ENCODE measurements around the gene SPEM2.

Gene SPEM2

DNA sequence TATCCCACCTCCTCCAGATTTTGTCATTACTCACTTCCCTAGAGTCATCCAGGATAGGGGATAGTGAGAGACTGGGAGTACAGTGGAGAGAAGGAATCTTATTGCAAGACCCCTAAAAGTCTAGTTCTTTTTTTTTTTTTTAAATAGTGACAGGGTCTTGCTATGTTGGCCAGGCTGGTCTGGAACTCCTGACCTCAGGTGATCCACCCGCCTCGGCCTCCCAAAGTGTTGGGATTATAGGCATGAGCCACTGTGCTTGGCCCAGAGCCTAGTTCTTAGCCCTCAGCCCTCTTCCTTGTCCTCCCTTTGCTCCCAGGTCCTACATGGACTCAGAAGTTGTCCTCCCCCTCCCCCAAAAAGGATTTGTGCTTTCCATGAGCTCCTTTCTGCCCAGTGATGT is 16.7 kb downstream of the SPEM2 start:
- H3F3A ChIP-seq (ENCODE audit: insufficient read depth): no peaks in the 10 kb centered on the region
- no peaks in the 10 kb centered on the region for H3K9me2 ChIP-seq (replicated peaks; ENCODE audit: insufficient read depth, low read length)
- H2AFZ ChIP-seq (ENCODE audit: low read depth, low read length, severe bottlenecking): no peak overlapping the region
- no peaks in the 10 kb centered on the region for H3K9me3 ChIP-seq (ENCODE audit: insufficient read depth, low read length)
- TF ChIP-seq EZH2phosphoT487 (conservative IDR thresholded peaks at IDR 0.05; ENCODE audit: low read length): no peak
- TF ChIP-seq, protein P1, sequence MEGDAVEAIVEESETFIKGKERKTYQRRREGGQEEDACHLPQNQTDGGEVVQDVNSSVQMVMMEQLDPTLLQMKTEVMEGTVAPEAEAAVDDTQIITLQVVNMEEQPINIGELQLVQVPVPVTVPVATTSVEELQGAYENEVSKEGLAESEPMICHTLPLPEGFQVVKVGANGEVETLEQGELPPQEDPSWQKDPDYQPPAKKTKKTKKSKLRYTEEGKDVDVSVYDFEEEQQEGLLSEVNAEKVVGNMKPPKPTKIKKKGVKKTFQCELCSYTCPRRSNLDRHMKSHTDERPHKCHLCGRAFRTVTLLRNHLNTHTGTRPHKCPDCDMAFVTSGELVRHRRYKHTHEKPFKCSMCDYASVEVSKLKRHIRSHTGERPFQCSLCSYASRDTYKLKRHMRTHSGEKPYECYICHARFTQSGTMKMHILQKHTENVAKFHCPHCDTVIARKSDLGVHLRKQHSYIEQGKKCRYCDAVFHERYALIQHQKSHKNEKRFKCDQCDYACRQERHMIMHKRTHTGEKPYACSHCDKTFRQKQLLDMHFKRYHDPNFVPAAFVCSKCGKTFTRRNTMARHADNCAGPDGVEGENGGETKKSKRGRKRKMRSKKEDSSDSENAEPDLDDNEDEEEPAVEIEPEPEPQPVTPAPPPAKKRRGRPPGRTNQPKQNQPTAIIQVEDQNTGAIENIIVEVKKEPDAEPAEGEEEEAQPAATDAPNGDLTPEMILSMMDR (IDR thresholded peaks at IDR 0.05; ENCODE audit: insufficient read depth, low read length, poor library complexity, severe bottlenecking): no peak
- H3K27ac ChIP-seq (ENCODE audit: low read depth, low read length): no peak overlapping the region
- no peaks in the 10 kb centered on the region for H3K36me3 ChIP-seq (ENCODE audit: low read length)
- no peaks in the 10 kb centered on the region for H4K20me1 ChIP-seq (ENCODE audit: low read depth, low read length)
- H3K4me3 ChIP-seq (ENCODE audit: insufficient read depth, low read length, poor library complexity, severe bottlenecking): no peak overlapping the region
- no peaks in the 10 kb centered on the region for H3K27me3 ChIP-seq (ENCODE audit: low read length)
- H3K9ac ChIP-seq (ENCODE audit: low read length): no peak overlapping the region
- H3K4me2 ChIP-seq (ENCODE audit: low read depth, low read length, poor library complexity, severe bottlenecking): no peak overlapping the region
- H3K79me2 ChIP-seq (ENCODE audit: insufficient read depth, low read length): no peaks in the 10 kb centered on the region

DNA sequence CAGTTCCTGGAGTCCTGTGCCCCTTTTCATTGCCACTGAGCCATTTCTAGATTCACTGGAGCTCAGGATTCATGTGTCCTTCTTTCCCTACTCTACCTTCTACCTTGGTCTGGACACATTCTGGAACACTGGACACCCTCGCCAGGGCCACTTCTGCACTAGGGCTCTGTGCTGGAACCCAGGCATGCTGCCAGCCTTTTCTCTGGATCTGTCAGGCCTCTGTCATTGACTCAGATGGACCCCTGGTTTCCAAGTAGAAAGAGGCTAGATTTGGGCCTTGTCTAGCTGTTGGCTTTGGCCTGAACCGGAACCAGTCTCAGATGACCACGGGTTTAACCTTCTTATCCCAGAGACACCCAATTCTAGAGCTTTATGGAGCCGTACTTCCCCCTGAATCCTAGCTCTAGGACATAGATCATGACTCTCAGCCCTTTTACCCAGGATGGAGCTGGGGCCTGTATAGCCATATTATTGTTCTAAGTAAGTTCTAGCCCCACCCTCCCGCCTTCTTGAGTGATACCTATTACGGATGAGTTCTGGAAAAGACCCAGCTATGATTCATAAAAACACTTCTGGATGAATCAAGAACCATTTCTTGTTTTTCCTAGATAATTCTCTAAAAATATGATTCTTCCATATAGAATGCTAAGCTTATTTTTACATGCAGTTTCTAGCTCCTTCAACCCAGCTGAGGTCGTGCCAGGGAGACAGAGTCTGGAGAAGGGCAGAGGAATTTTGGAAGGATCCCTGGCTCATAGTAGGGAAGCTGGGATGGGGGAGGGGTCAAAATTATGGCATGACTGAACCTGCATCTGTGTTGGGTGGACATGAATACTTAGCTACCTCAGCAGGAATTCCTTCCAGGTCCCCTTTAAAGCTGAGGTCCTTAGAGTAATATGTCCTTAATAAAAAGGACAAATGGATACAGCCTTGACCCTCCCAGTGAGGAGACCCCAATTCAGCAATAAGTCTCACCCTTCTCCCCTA is 18.4 kb downstream of the SPEM2 start:
- Histone ChIP-seq H3K9ac (ENCODE audit: low read length) (no peak overlapping the region), H3K27ac (ENCODE audit: low read depth, low read length) (no peak overlapping the region), H3K9me3 (ENCODE audit: insufficient read depth, low read length) (no peaks in the 10 kb centered on the region), H3K36me3 (ENCODE audit: low read length) (no peaks in the 10 kb centered on the region), H3K27me3 (ENCODE audit: low read length) (no peaks in the 10 kb centered on the region), H3K79me2 (ENCODE audit: insufficient read depth, low read length) (no peaks in the 10 kb centered on the region), H3F3A (ENCODE audit: insufficient read depth) (no peaks in the 10 kb centered on the region), H4K20me1 (ENCODE audit: low read depth, low read length) (no peaks in the 10 kb centered on the region), H3K4me3 (ENCODE audit: insufficient read depth, low read length, poor library complexity, severe bottlenecking) (no peak overlapping the region), H3K9me2 (replicated peaks; ENCODE audit: insufficient read depth, low read length) (no peaks in the 10 kb centered on the region), H3K4me2 (ENCODE audit: low read depth, low read length, poor library complexity, severe bottlenecking) (no peak overlapping the region), H2AFZ (ENCODE audit: low read depth, low read length, severe bottlenecking) (no peak overlapping the region)
- no peak for TF ChIP-seq EZH2phosphoT487 (conservative IDR thresholded peaks at IDR 0.05; ENCODE audit: low read length)
- TF ChIP-seq, protein P1 (IDR thresholded peaks at IDR 0.05; ENCODE audit: insufficient read depth, low read length, poor library complexity, severe bottlenecking): no peak

DNA sequence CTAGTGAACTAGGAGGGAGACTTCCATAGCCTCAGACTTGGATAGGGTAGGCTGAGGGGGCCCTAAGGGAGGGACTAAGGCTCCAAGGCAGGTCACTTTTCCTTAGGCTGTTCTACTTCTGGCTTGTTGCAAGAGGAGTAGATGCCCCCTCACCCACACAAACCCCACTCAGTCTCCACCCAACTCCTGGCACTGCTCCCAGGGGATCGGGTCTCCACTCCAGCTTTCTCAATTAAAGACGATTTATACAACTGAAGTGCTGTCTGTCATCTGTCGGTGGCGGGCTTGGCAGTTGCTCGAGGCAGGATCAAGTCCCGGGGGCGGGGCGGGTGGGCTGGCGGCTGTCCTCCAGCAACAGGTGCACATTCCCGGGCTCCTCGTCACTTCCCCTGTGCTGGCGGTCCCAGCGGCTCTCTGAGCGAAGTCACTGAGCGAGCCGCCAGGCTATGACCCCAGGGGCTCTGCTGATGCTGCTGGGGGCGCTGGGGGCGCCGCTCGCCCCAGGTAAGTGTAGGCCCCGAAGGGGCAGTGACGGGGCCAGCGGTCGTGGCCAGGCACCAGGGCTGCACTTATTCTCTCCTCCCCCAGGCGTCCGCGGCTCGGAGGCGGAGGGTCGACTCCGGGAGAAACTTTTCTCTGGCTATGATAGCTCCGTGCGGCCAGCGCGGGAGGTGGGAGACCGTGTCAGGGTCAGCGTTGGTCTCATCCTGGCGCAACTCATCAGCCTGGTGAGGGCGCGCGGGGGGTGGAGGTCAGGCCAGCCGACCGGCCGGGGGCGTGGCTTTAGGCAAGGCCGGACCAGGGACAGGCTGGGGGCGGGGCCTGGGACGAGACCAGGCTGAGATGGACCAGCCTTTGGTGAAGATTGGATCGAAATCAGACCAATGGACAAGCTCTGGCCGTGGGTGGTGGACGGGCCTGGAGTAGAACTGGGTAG is 19.5 kb downstream of the SPEM2 start, which contains the start of gene CHRNB1:
CHRNB1 (plus strand) TSS at position 380 of the 937 bp plus-strand sequence; CDS start at position 447, 67 bp downstream.
- Histone ChIP-seq H3K27me3 (ENCODE audit: low read length) (no peaks in the 10 kb centered on the region), H3K4me2 (ENCODE audit: low read depth, low read length, poor library complexity, severe bottlenecking) (peak within 1 kb of the TSS; percentile 38), H3K4me3 (ENCODE audit: insufficient read depth, low read length, poor library complexity, severe bottlenecking) (peak within 1 kb of the TSS; percentile 22), H3F3A (ENCODE audit: insufficient read depth) (no peaks in the 10 kb centered on the region), H2AFZ (ENCODE audit: low read depth, low read length, severe bottlenecking) (no peak within 1 kb of the TSS), H3K79me2 (ENCODE audit: insufficient read depth, low read length) (no peaks in the 10 kb centered on the region), H3K9ac (ENCODE audit: low read length) (peak within 1 kb of the TSS; percentile 16; the same call in 1 of the 2 replicates), H3K27ac (ENCODE audit: low read depth, low read length) (no peak within 1 kb of the TSS), H3K9me2 (replicated peaks; ENCODE audit: insufficient read depth, low read length) (no peaks in the 10 kb centered on the region), H4K20me1 (ENCODE audit: low read depth, low read length) (no peaks in the 10 kb centered on the region), H3K36me3 (ENCODE audit: low read length) (no peaks in the 10 kb centered on the region), H3K9me3 (ENCODE audit: insufficient read depth, low read length) (no peaks in the 10 kb centered on the region)
- TF ChIP-seq, protein P1 (IDR thresholded peaks at IDR 0.05; ENCODE audit: insufficient read depth, low read length, poor library complexity, severe bottlenecking): no peak
- no peak for TF ChIP-seq EZH2phosphoT487 (conservative IDR thresholded peaks at IDR 0.05; ENCODE audit: low read length)

All from SU-DHL-6 (cell line).